ENCODE results near the gene KRT10. TPM values are rescaled to one million over a fixed set of nuclear protein-coding genes. Genes with fewer than 3 reads are reported as not detected.

KRT10 gene
- total RNA-seq, 1 experiment from 2014 or later: 62.3 TPM

- TF ChIP-seq SRF (IDR thresholded peaks at IDR 0.05; ENCODE audit: low read depth): no peak
- TF ChIP-seq POLR2A (IDR thresholded peaks at IDR 0.05; ENCODE audit: borderline replicate concordance, extremely low read depth, insufficient read depth, insufficient read length): no peak
- no peak for TF ChIP-seq EGR1 (IDR thresholded peaks at IDR 0.05; ENCODE audit: low read depth)
- TF ChIP-seq EZH2phosphoT487 (IDR thresholded peaks at IDR 0.05; ENCODE audit: borderline replicate concordance): no peak
- no peak for TF ChIP-seq CBX3 (IDR thresholded peaks at IDR 0.05; ENCODE audit: low read depth)
- no peak for TF ChIP-seq SIN3A (IDR thresholded peaks at IDR 0.05; ENCODE audit: low read depth)
- TF ChIP-seq RAD21 (IDR thresholded peaks at IDR 0.05; ENCODE audit: low read depth): no peak
- TF ChIP-seq MAX (IDR thresholded peaks at IDR 0.05): no peak
These were observed 44.4 kb upstream of the KRT10 start, which contains the start of gene KRT12 (continued) for GRCh38 chr17:40866838-40867237.

- no peaks in the 10 kb centered on the region for H3K4me1 ChIP-seq (ENCODE audit: control insufficient read depth in 1 of 2, insufficient read depth in 2 of 2, low read length in 2 of 2)
- H2AFZ ChIP-seq (ENCODE audit: low read depth, low read length, poor library complexity, severe bottlenecking): no peak overlapping the region
- intact Hi-C loops (cut with micrococcal nuclease): no loop called here
- H4K20me1 ChIP-seq (ENCODE audit: insufficient read depth): no peaks in the 10 kb centered on the region
- H3K4me3 ChIP-seq (replicated peaks in 1 of 2; ENCODE audit: low read depth in 1 of 2, low read length in 2 of 2): no peak overlapping the region
- no peak overlapping the region for H3K9ac ChIP-seq (ENCODE audit: low read length)
- ATAC-seq (no peak), DNase-seq (ENCODE audit: low read depth, low spot score) (no peak)
- ChIA-PET POLR2A (no interaction called here), RAD21 (ENCODE audit: low non-redundant PET in 1 of 2, low total read pairs in 2 of 2, uncharacterized antibody in 2 of 2, unreplicated experiment in 2 of 2) (no interaction called here), CTCF (no interaction called here)
- BruUV-seq (replicated peaks): no TSS peak
- TF ChIP-seq JUND (IDR thresholded peaks at IDR 0.05): no peak
- no peak for TF ChIP-seq FOSL1 (IDR thresholded peaks at IDR 0.05; ENCODE audit: low read depth)
- no peak for TF ChIP-seq ZBTB33 (IDR thresholded peaks at IDR 0.05; ENCODE audit: extremely low read depth, insufficient replicate concordance, low read length)
- TF ChIP-seq CTCF (IDR thresholded peaks at IDR 0.05 in 2 of 3, conservative IDR thresholded peaks at IDR 0.05 in 1 of 3; ENCODE audit: borderline replicate concordance in 1 of 3, insufficient read depth in 1 of 3, low read depth in 2 of 3, low read length in 2 of 3): no peak
- TF ChIP-seq CEBPB (IDR thresholded peaks at IDR 0.05; ENCODE audit: low read depth): no peak
- no peak for TF ChIP-seq ELF1 (IDR thresholded peaks at IDR 0.05; ENCODE audit: borderline replicate concordance, low read depth)
- no peak for TF ChIP-seq CBX3 (IDR thresholded peaks at IDR 0.05; ENCODE audit: low read depth)
- TF ChIP-seq REST (IDR thresholded peaks at IDR 0.05; ENCODE audit: low read depth): no peak
- H3K27ac ChIP-seq (ENCODE audit: low read depth, low read length): no peak overlapping the region
- no peaks in the 10 kb centered on the region for H3K36me3 ChIP-seq (ENCODE audit: control insufficient read depth in 1 of 2, insufficient read depth in 2 of 2, low read length in 2 of 2)
- no peak overlapping the region for H3K4me2 ChIP-seq (ENCODE audit: low read length)
- H3K27me3 ChIP-seq (ENCODE audit: insufficient read depth, low read length): no peaks in the 10 kb centered on the region
- H3K9me2 ChIP-seq (ENCODE audit: insufficient read depth): no peaks in the 10 kb centered on the region
- H3K9me3 ChIP-seq (ENCODE audit: control insufficient read depth in 1 of 2, insufficient read depth in 1 of 2, low read depth in 1 of 2, low read length in 2 of 2): peaks cover 0 to 5% of the 10 kb centered on the region in 2 experiments; a peak in 1 of 4 replicates
- H3K79me2 ChIP-seq (ENCODE audit: insufficient read depth, low read length): no peaks in the 10 kb centered on the region
These were observed 42.4 kb upstream of the KRT10 start for GRCh38 chr17:40864661-40865390.
